Fibroblast of villous mesenchyme (primary cell): Measurements from ENCODE around the gene AK9. TPM values are rescaled to one million over a fixed set of nuclear protein-coding genes. Genes with fewer than 3 reads are reported as not detected.

Source experiments
- DNase-seq: peaks from one replicate; pipeline ENCODE4 v3.0.0-alpha.2; 2010; ENCODE audit warnings: low read depth
- H3K4me3 ChIP-seq: 2 replicates; pipeline ENCODE4 v1.5.1; 2011; ENCODE audit warnings: low read depth, mild to moderate bottlenecking, low read length
- CTCF ChIP-seq: IDR thresholded peaks from 2 replicates; pipeline ENCODE4 v1.5.1; 2012; ENCODE audit warnings: low read depth, mild to moderate bottlenecking, low read length; ENCODE audit not compliant: insufficient read depth
- total RNA-seq: library from RNA; depleted of rRNA; stranded (reverse); fragments of >200 nt; gene quantifications from 2 replicates; pipeline ENCODE4 v1.2.3, GENCODE V29; 2012

AK9 gene
- total RNA-seq, 1 donor: 3.5 TPM

- DNase-seq: no peak
- no peak for TF ChIP-seq CTCF
- peak overlapping the region; percentile 91 for H3K4me3 ChIP-seq
Measured at GRCh38 chr6:109456710-109457561, 234.1 kb downstream of the AK9 start.

- peak; percentile 2 for TF ChIP-seq CTCF
- H3K4me3 ChIP-seq: peak overlapping the region; percentile 91
- no peak for DNase-seq
Measured at GRCh38 chr6:109456111-109456583, 234.9 kb downstream of the AK9 start.

GRCh38 chr6:109455437-109456110 is 235.4 kb downstream of the AK9 start, which contains the start of gene MICAL1:
MICAL1 (minus strand) TSS chr6:109455772; CDS start chr6:109454196, 1,576 bp downstream.
- peak; percentile 57 for DNase-seq
- peak; percentile 37 for TF ChIP-seq CTCF
- H3K4me3 ChIP-seq: peak within 1 kb of the TSS; percentile 91

- TF ChIP-seq CTCF: no peak
- peak overlapping the region; percentile 91 for H3K4me3 ChIP-seq
- DNase-seq: peak; percentile 43
Measured at GRCh38 chr6:109454496-109455436, 236.2 kb downstream of the AK9 start.

GRCh38 chr6:109453594-109454495 is 237.2 kb downstream of the AK9 start:
- H3K4me3 ChIP-seq: peak overlapping the region; percentile 91
- no peak for DNase-seq
- TF ChIP-seq CTCF: no peak
